Measurements from ENCODE around the gene FOXL2. TPM values are rescaled to one million over a fixed set of nuclear protein-coding genes. Genes with fewer than 3 reads are reported as not detected.
A peak's percentile ranks its signal among the peaks of the same experiment; 100 is the strongest.

FOXL2 gene
- total and polyA plus RNA-seq, 9 of the 15 experiments (the other 6 are each of a cell fraction or from before 2014, with no cell fraction given): 0.27 to 22.1 (median 3.2) TPM

DNA sequence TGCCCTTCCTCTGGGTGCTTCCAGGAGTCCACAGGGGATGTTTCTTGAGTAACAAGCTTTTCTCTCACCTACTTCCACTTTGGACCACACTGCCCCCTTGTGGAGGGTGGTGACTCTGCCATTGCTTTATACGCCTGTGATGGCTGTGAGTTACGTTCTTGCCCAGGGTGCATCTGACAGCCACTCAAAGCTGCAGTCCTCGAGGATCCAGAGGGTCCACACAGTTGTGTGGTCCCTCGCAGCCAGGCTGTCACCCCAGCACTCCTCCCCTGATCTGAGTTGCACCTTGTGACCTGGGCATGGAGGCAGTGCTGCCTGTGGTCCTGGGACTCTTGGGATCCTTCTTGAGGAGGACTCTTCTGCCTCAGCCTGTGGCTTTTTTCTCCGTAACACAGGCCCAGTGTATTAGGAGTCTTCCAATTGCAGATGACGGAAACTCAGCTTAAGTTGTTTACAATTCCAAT lies 23.4 kb downstream of the FOXL2 start (continued):
- peak in 2 of 3 experiments; percentile 56 for TF ChIP-seq YY1 (IDR thresholded peaks at IDR 0.05; ENCODE audit: borderline replicate concordance in 1 of 3, control insufficient read depth in 1 of 3, extremely low read depth in 1 of 3, insufficient read depth in 3 of 3, insufficient read length in 1 of 3, insufficient replicate concordance in 2 of 3, low read depth in 1 of 3, low read length in 2 of 3)
- TF ChIP-seq ZNF277 (CRISPR knock-in tag; IDR thresholded peaks at IDR 0.05; ENCODE audit: borderline replicate concordance): no peak
- no peak for TF ChIP-seq ZBTB33 (CRISPR knock-in tag; IDR thresholded peaks at IDR 0.05)
- no peak for TF ChIP-seq SRSF7 (optimal IDR thresholded peaks at IDR 0.05; ENCODE audit: low read depth, low read length)
- no peak for TF ChIP-seq U2AF1 (optimal IDR thresholded peaks at IDR 0.05; ENCODE audit: low read depth, low read length)
- TF ChIP-seq FOXK1 (CRISPR knock-in tag; IDR thresholded peaks at IDR 0.05; ENCODE audit: borderline replicate concordance): 0 out of 2 replicates have a peak, but pooled peaks have one; percentile 57
- TF ChIP-seq ZNF830 (CRISPR knock-in tag; IDR thresholded peaks at IDR 0.05): no peak
- TF ChIP-seq JUN (IDR thresholded peaks at IDR 0.05; ENCODE audit: borderline replicate concordance, low read depth, low read length): no peak
- TF ChIP-seq JUN (CRISPR knock-in tag; IDR thresholded peaks at IDR 0.05; ENCODE audit: borderline replicate concordance): no peak
- TF ChIP-seq ZNF12 (CRISPR knock-in tag; IDR thresholded peaks at IDR 0.05): no peak
- no peak for TF ChIP-seq ZNF184 (CRISPR knock-in tag; IDR thresholded peaks at IDR 0.05)
- 0 out of 2 replicates have a peak, but pooled peaks have one; percentile 34 for TF ChIP-seq TFAP4 (CRISPR knock-in tag; IDR thresholded peaks at IDR 0.05; ENCODE audit: borderline replicate concordance)
- no peak for TF ChIP-seq JUNB (CRISPR knock-in tag; conservative IDR thresholded peaks at IDR 0.05)
- no peak for TF ChIP-seq SMAD4 (CRISPR knock-in tag; conservative IDR thresholded peaks at IDR 0.05)
- no peak for TF ChIP-seq ELF1 (tag; IDR thresholded peaks at IDR 0.05)
- TF ChIP-seq KAT8 (IDR thresholded peaks at IDR 0.05; ENCODE audit: low read depth): no peak
- TF ChIP-seq ZNF134 (CRISPR knock-in tag; conservative IDR thresholded peaks at IDR 0.05): no peak
- TF ChIP-seq CBX8 (IDR thresholded peaks at IDR 0.05; ENCODE audit: borderline replicate concordance, extremely low read depth, low read depth, low read length, poor library complexity, severe bottlenecking): no peak
- no peak for TF ChIP-seq MAX (CRISPR knock-in tag; IDR thresholded peaks at IDR 0.05)
- TF ChIP-seq ZNF699 (CRISPR knock-in tag; IDR thresholded peaks at IDR 0.05; ENCODE audit: insufficient replicate concordance): no peak
- TF ChIP-seq, protein P1, sequence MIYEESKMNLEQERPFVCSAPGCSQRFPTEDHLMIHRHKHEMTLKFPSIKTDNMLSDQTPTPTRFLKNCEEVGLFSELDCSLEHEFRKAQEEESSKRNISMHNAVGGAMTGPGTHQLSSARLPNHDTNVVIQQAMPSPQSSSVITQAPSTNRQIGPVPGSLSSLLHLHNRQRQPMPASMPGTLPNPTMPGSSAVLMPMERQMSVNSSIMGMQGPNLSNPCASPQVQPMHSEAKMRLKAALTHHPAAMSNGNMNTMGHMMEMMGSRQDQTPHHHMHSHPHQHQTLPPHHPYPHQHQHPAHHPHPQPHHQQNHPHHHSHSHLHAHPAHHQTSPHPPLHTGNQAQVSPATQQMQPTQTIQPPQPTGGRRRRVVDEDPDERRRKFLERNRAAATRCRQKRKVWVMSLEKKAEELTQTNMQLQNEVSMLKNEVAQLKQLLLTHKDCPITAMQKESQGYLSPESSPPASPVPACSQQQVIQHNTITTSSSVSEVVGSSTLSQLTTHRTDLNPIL (CRISPR knock-in tag; IDR thresholded peaks at IDR 0.05): no peak
- TF ChIP-seq SRSF3 (IDR thresholded peaks at IDR 0.05; ENCODE audit: insufficient read depth, low read length): no peak
